Testis (tissue), 3 donors: Measurements from ENCODE around the gene ARHGAP26. TPM values are rescaled to one million over a fixed set of nuclear protein-coding genes. Genes with fewer than 3 reads are reported as not detected.
A peak's percentile ranks its signal among the peaks of the same experiment; 100 is the strongest.

Source experiments
- DNase-seq: peaks from one replicate; pipeline ENCODE4 v3.0.0-alpha.2; 2019
- H3K27ac ChIP-seq, 2 donors: fragments of 200-600 bp; sonication (generic); one replicate each; pipeline ENCODE4 v1.5.1; 2019
- H3K27me3 ChIP-seq: fragments of 200-600 bp; sonication (generic); one replicate; pipeline ENCODE4 v1.5.1; 2019
- H3K36me3 ChIP-seq: fragments of 200-600 bp; sonication (generic); one replicate; pipeline ENCODE4 v1.5.1; 2017; ENCODE audit warnings: low read depth; ENCODE audit errors: missing control alignments
- H3K4me1 ChIP-seq: fragments of 200-600 bp; sonication (generic); one replicate; pipeline ENCODE4 v1.5.1; 2019
- H3K4me3 ChIP-seq, 2 donors: fragments of 200-600 bp; sonication (generic); one replicate each; pipeline ENCODE4 v1.5.1; 2017 to 2019
- H3K9me3 ChIP-seq: fragments of 200-600 bp; sonication (generic); one replicate; pipeline ENCODE4 v1.5.1; 2017
- CTCF ChIP-seq, 3 experiments: fragments of 450-650 bp in 2 of 3; fragments of 200-600 bp in 1 of 3; sonication (generic) in 1 of 3; IDR thresholded peaks; one replicate each; pipeline ENCODE4 v1.5.1; 2016 to 2019; ENCODE audit warnings: antibody characterized with exemption in 3 of 3, mild to moderate bottlenecking in 2 of 3, moderate library complexity in 1 of 3
- POLR2A ChIP-seq: fragments of 450-650 bp; IDR thresholded peaks from one replicate; pipeline ENCODE4 v1.6.1; 2017; ENCODE audit warnings: antibody characterized with exemption, mild to moderate bottlenecking, moderate library complexity
- WGBS, 2 donors: methylation state at CpG; one replicate each; pipeline ENCODE4 v1.1.5; 2018; 5-methylcytosine and 5-hydroxymethylcytosine counted together
- intact Hi-C: fragments of 100-400 bp; cut with DNase I; formaldehyde crosslinking; loops from one replicate; pipeline ENCODE4 v1.15.1; 2023; ENCODE audit warnings: low total_unique reads
- polyA plus RNA-seq: library from polyadenylated mRNA; stranded (reverse); fragments of 350-450 nt; fragmentation: Illumina TruSeq; extraction: RNeasy Lipid Tissue Mini Kit (QIAGEN cat#74804); gene quantifications from one replicate; pipeline ENCODE4 v1.2.3, GENCODE V29; 2014; ENCODE audit warnings: low read depth, low replicate concordance; ENCODE audit not compliant: insufficient read depth
- total RNA-seq, 2 donors: library from RNA; depleted of rRNA; stranded (reverse); fragments of >200 nt; gene quantifications; one replicate each; pipeline ENCODE4 v1.2.3, GENCODE V29; 2016

The ARHGAP26 gene
- total and polyA plus RNA-seq, 3 donors from 2014 or later, result 33.8 to 98.7 (median 95.7) TPM

- no peak for TF ChIP-seq CTCF (IDR thresholded peaks at IDR 0.05)
- TF ChIP-seq POLR2A, result no peak
- intact Hi-C loops, result no loop called here
- H3K27me3 ChIP-seq, result no peaks in the 10 kb centered on the region
- no peaks in the 10 kb centered on the region for H3K9me3 ChIP-seq
- H3K27ac ChIP-seq, result no peak overlapping the region
- no peaks in the 10 kb centered on the region for H3K4me1 ChIP-seq
- H3K4me3 ChIP-seq, result no peak overlapping the region
- H3K36me3 ChIP-seq, result no peaks in the 10 kb centered on the region
- DNase-seq, result no peak
- 89% methylated on average over 7 of the region's 7 CpGs for WGBS, 2 donors
These were observed 249.7 kb downstream of the ARHGAP26 start for GRCh38 chr5:143019614-143020515.

DNA sequence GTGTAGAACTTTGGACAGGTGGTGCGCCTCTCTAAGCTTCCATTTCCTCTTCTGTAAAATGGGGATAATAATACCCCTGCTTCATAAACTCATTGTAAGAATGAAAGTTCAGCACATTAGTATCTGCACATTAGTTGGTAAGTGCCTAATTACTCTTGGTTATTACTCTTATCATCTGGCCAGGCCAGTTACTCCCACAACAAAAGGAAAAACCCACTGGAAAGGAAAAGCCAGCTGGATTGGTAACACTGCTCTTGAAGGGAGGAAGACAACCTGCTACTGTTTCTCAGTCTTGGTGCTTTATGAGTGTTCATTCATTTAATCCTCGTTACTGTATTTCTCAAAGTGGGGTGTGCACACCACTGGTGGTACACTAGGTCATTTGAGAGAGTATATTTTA, 251.4 kb downstream of the ARHGAP26 start:
- Histone ChIP-seq H3K9me3 (no peaks in the 10 kb centered on the region), H3K4me1 (no peaks in the 10 kb centered on the region), H3K27me3 (no peaks in the 10 kb centered on the region), H3K27ac (no peak overlapping the region), H3K36me3 (no peaks in the 10 kb centered on the region), H3K4me3 (no peak overlapping the region)
- WGBS, 2 donors, result 89 to 92% methylated on average over 2 of the region's 2 CpGs
- TF ChIP-seq POLR2A (no peak), CTCF (IDR thresholded peaks at IDR 0.05) (no peak)
- no peak for DNase-seq
- intact Hi-C loops, result no loop called here

GRCh38 chr5:143023411-143024096, 253.4 kb downstream of the ARHGAP26 start:
- no peaks in the 10 kb centered on the region for H3K9me3 ChIP-seq
- H3K27ac ChIP-seq, result no peak overlapping the region
- peak; percentile 58 for DNase-seq
- TF ChIP-seq POLR2A, result no peak
- H3K36me3 ChIP-seq, result no peaks in the 10 kb centered on the region
- 50 to 51% methylated on average over 10 of the region's 10 CpGs for WGBS, 2 donors
- intact Hi-C loops, result no loop called here
- H3K4me3 ChIP-seq, result no peak overlapping the region
- H3K4me1 ChIP-seq, result no peaks in the 10 kb centered on the region
- H3K27me3 ChIP-seq, result no peaks in the 10 kb centered on the region

DNA sequence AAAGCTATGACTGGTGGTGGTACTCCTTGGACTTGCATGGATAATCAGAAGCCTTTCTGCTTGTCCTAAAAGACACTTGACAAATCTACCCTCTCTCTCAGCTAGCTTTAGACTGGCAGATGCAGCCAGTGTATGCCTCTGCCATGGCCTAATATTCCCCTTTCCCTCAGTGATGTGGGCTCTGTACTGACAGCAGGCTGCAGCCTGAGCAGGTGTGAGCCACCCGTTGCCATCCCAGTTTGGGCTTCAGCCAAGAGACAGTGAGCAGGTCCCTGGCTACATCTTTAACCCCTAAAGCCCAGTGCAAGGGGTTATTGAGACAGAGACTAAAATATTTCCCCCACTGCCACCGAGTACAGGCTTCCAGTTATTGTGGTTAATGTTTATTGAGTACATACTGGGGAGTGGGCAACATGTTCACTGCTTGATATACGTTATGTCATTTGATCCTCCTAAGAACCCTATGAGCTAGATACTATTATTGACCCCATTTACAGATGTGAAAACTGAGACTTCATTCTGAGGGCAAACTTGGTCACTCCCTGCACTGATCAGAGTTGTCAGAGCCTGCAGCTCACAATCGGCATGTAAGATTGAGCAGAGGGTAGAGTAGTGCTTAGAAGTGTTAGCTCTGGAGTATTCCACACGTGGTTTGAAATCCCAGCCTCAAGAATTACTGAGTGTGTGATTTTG, 254.2 kb downstream of the ARHGAP26 start:
- TF ChIP-seq CTCF (IDR thresholded peaks at IDR 0.05) (no peak), POLR2A (no peak)
- intact Hi-C loops, result no loop called here
- DNase-seq, result no peak
- Histone ChIP-seq H3K9me3 (no peaks in the 10 kb centered on the region), H3K4me1 (no peaks in the 10 kb centered on the region), H3K4me3 (no peak overlapping the region), H3K27ac (no peak overlapping the region), H3K36me3 (no peaks in the 10 kb centered on the region), H3K27me3 (no peaks in the 10 kb centered on the region)
- WGBS, 2 donors, result 81 to 89% methylated on average over 5 of the region's 5 CpGs

GRCh38 chr5:143025376-143025775, 255.2 kb downstream of the ARHGAP26 start:
- no peak overlapping the region for H3K27ac ChIP-seq
- TF ChIP-seq POLR2A, result no peak
- TF ChIP-seq CTCF (IDR thresholded peaks at IDR 0.05), result no peak

More at GRCh38 chr5:143025376-143025775, 255.2 kb downstream of the ARHGAP26 start:
- no peaks in the 10 kb centered on the region for H3K27me3 ChIP-seq
- no peaks in the 10 kb centered on the region for H3K9me3 ChIP-seq
- no peak overlapping the region for H3K4me3 ChIP-seq
- intact Hi-C loops, result no loop called here
- no peak for DNase-seq
- no peaks in the 10 kb centered on the region for H3K4me1 ChIP-seq
- no peaks in the 10 kb centered on the region for H3K36me3 ChIP-seq
- WGBS, 2 donors, result 59 to 67% methylated on average over 4 of the region's 4 CpGs
